Measurements from ENCODE around the gene NFYB. TPM values are rescaled to one million over a fixed set of nuclear protein-coding genes. Genes with fewer than 3 reads are reported as not detected.
"Not testable (repeated sequence)": the region's sequence is repeated elsewhere in the genome, so short reads cannot be mapped to it uniquely, and the experiment has no call there.

Gene NFYB
- total RNA-seq, 6 experiments from 2014 or later, result 10.1 to 12.9 (median 12.2) TPM

- Histone ChIP-seq H3K4me1 (no peaks in the 10 kb centered on the region), H3K36me3 (no peaks in the 10 kb centered on the region), H3K27me3 (no peaks in the 10 kb centered on the region), H3K27ac (no peak overlapping the region), H3K9me3 (no peaks in the 10 kb centered on the region), H3K4me3 (no peak overlapping the region)
- intact Hi-C loops (cut with DNase I), result no loop called here
- DNase-seq (no peak), ATAC-seq (no peak)
- 38% methylated on average over 1 of the region's 1 CpG for WGBS (ENCODE audit: insufficient coverage, low coverage, low lambda C conversion rate, missing lambda C conversion rate)
- TF ChIP-seq, protein P1, sequence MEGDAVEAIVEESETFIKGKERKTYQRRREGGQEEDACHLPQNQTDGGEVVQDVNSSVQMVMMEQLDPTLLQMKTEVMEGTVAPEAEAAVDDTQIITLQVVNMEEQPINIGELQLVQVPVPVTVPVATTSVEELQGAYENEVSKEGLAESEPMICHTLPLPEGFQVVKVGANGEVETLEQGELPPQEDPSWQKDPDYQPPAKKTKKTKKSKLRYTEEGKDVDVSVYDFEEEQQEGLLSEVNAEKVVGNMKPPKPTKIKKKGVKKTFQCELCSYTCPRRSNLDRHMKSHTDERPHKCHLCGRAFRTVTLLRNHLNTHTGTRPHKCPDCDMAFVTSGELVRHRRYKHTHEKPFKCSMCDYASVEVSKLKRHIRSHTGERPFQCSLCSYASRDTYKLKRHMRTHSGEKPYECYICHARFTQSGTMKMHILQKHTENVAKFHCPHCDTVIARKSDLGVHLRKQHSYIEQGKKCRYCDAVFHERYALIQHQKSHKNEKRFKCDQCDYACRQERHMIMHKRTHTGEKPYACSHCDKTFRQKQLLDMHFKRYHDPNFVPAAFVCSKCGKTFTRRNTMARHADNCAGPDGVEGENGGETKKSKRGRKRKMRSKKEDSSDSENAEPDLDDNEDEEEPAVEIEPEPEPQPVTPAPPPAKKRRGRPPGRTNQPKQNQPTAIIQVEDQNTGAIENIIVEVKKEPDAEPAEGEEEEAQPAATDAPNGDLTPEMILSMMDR (IDR thresholded peaks at IDR 0.05), result no peak
- no peak for TF ChIP-seq POLR2A (IDR thresholded peaks at IDR 0.05)
Measured at GRCh38 chr12:104164634-104165033, 26.6 kb upstream of the NFYB start.

GRCh38 chr12:104163631-104164030 is 25.6 kb upstream of the NFYB start:
- Histone ChIP-seq H3K36me3 (no peaks in the 10 kb centered on the region), H3K4me1 (no peaks in the 10 kb centered on the region), H3K4me3 (no peak overlapping the region), H3K27ac (no peak overlapping the region), H3K9me3 (no peaks in the 10 kb centered on the region), H3K27me3 (no peaks in the 10 kb centered on the region)
- ATAC-seq (no peak), DNase-seq (no peak)
- 58% methylated on average over 2 of the region's 4 CpGs for WGBS (ENCODE audit: insufficient coverage, low coverage, low lambda C conversion rate, missing lambda C conversion rate)
- no peak for TF ChIP-seq POLR2A (IDR thresholded peaks at IDR 0.05)
- TF ChIP-seq, protein P1 (IDR thresholded peaks at IDR 0.05), result no peak
- intact Hi-C loops (cut with DNase I), result no loop called here

DNA sequence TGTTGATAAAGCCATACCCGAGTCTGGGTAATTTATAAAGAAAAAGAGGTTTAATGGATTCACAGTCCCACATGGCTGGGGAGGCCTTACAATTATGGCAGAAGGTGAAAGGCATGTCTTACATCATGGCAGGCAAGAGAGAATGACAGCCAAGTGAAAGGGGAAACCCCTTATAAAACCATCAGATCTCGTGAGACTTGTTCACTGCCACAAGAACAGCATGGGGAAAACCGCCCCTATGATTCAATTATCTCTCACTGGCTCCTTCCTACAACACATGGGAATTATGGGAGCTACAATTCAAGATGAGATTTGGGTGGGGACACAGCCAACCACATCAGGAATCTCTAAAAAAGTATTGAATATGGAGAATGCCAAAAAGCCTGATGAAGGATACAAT is 25.0 kb upstream of the NFYB start:
- H3K4me3 ChIP-seq; intact Hi-C loops (cut with DNase I); H3K4me1 ChIP-seq; H3K27me3 ChIP-seq; H3K27ac ChIP-seq; DNase-seq; H3K9me3 ChIP-seq; H3K36me3 ChIP-seq; ATAC-seq: not testable (repeated sequence)
- 42% methylated on average over 2 of the region's 3 CpGs for WGBS (ENCODE audit: insufficient coverage, low coverage, low lambda C conversion rate, missing lambda C conversion rate)

GRCh38 chr12:104155711-104156555 is 17.9 kb upstream of the NFYB start:
- Histone ChIP-seq H3K27me3 (no peaks in the 10 kb centered on the region), H3K27ac (no peak overlapping the region), H3K36me3 (no peaks in the 10 kb centered on the region), H3K4me1 (no peaks in the 10 kb centered on the region), H3K9me3 (no peaks in the 10 kb centered on the region), H3K4me3 (no peak overlapping the region)
- no peak for DNase-seq
- intact Hi-C loops (cut with DNase I), result no loop called here
- no peak for ATAC-seq
- WGBS (ENCODE audit: insufficient coverage, low coverage, low lambda C conversion rate, missing lambda C conversion rate), result 94% methylated on average over 5 of the region's 8 CpGs
- TF ChIP-seq, protein P1 (IDR thresholded peaks at IDR 0.05), result no peak
- no peak for TF ChIP-seq POLR2A (IDR thresholded peaks at IDR 0.05)

DNA sequence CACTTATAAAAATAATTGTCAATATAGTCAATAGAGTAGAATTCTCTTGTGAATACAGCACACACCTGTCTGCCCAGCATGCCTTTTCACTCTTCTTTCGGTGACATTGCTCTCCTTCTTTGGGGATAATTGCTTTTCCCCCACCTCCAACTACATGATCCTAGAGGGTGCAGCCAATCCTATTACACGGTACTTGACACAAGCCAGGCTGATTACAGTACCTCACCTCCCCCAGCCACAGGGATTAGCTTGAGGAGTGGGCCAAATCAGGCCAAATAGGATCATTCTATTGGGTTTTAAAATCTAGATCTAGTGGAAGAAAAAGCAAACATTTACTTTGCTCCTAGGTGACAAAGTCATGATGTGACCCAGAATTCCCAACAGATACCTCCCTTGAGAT is 16.8 kb upstream of the NFYB start:
- DNase-seq (no peak), ATAC-seq (no peak)
- Histone ChIP-seq H3K27me3 (no peaks in the 10 kb centered on the region), H3K36me3 (no peaks in the 10 kb centered on the region), H3K4me1 (no peaks in the 10 kb centered on the region), H3K9me3 (no peaks in the 10 kb centered on the region), H3K4me3 (no peak overlapping the region), H3K27ac (no peak overlapping the region)
- intact Hi-C loops (cut with DNase I), result no loop called here
- no peak for TF ChIP-seq POLR2A (IDR thresholded peaks at IDR 0.05)
- TF ChIP-seq, protein P1 (IDR thresholded peaks at IDR 0.05), result no peak
- WGBS (ENCODE audit: insufficient coverage, low coverage, low lambda C conversion rate, missing lambda C conversion rate), result 84% methylated on average over 2 of the region's 2 CpGs

All from right lobe of liver (tissue), 6 donors.